K562 (cell line): ENCODE data around the gene ZNF593OS. TPM values are rescaled to one million over a fixed set of nuclear protein-coding genes. Genes with fewer than 3 reads are reported as not detected.

Experiments used
- BRF1 ChIP-seq: IDR thresholded peaks from 3 replicates; pipeline ENCODE4 v1.6.1; 2011; ENCODE audit warnings: borderline replicate concordance, mild to moderate bottlenecking; ENCODE audit not compliant: insufficient read length; ENCODE audit errors: extremely low read depth
- CBX1 ChIP-seq: sonication (generic); IDR thresholded peaks from 2 replicates; pipeline ENCODE4 v1.6.1; 2016; ENCODE audit warnings: antibody characterized with exemption, low read depth, mild to moderate bottlenecking
- CBX8 ChIP-seq: fragments of 200-600 bp; sonication (generic); IDR thresholded peaks from 2 replicates; pipeline ENCODE4 v1.6.1; 2012; ENCODE audit warnings: borderline replicate concordance, mixed run types, low read depth, mild to moderate bottlenecking, moderate library complexity, mixed read lengths, low read length, control low read depth, inconsistent platforms; ENCODE audit not compliant: poor library complexity, severe bottlenecking; ENCODE audit errors: extremely low read depth
- CEBPB ChIP-seq: fragments of 450-650 bp; IDR thresholded peaks from 2 replicates; pipeline ENCODE4 v1.6.1; 2016; ENCODE audit warnings: missing genetic modification characterization, missing compliant biosample characterization
- ESRRA ChIP-seq: fragments of 450-650 bp; IDR thresholded peaks from 2 replicates; pipeline ENCODE4 v1.6.1; 2014; ENCODE audit warnings: low read depth, mild to moderate bottlenecking, moderate library complexity, borderline replicate concordance
- GTF3C2 ChIP-seq: IDR thresholded peaks from 3 replicates; pipeline ENCODE4 v1.6.1; 2011; ENCODE audit warnings: borderline replicate concordance, mild to moderate bottlenecking, moderate library complexity; ENCODE audit not compliant: insufficient read length; ENCODE audit errors: extremely low read depth
- HNRNPLL ChIP-seq: fragments of 200-400 bp; formaldehyde crosslinking; IDR thresholded peaks from 2 replicates; pipeline ENCODE4 v1.6.1; 2017; ENCODE audit warnings: low read length, low read depth, mild to moderate bottlenecking; ENCODE audit not compliant: poor library complexity, severe bottlenecking
- LARP7 ChIP-seq: fragments of 450-650 bp; IDR thresholded peaks from 2 replicates; pipeline ENCODE4 v1.6.1; 2016
- MCM2 ChIP-seq: fragments of 450-650 bp; IDR thresholded peaks from 2 replicates; pipeline ENCODE4 v1.6.1; 2017; ENCODE audit warnings: low read depth, mild to moderate bottlenecking
- MECOM ChIP-seq: fragments of 250-450 bp; sonication (Bioruptor Pico); IDR thresholded peaks from 2 replicates; pipeline ENCODE4 v1.8.0; 2022; ENCODE audit warnings: inconsistent platforms
- PYGO2 ChIP-seq: fragments of 450-650 bp; IDR thresholded peaks from 2 replicates; pipeline ENCODE4 v1.6.1; 2016; ENCODE audit warnings: mild to moderate bottlenecking, missing genetic modification characterization, moderate library complexity, missing compliant biosample characterization
- RHOXF2B ChIP-seq: fragments of 250-450 bp; sonication (Bioruptor Pico); conservative IDR thresholded peaks from 2 replicates; pipeline ENCODE4 v1.5.1; 2021
- SMAD4 ChIP-seq: fragments of 250-450 bp; sonication (Bioruptor Pico); conservative IDR thresholded peaks from 2 replicates; pipeline ENCODE4 v1.8.0; 2021; ENCODE audit warnings: inconsistent platforms, mild to moderate bottlenecking, moderate library complexity
- SP1 ChIP-seq: sonication (generic); formaldehyde crosslinking; IDR thresholded peaks from 2 replicates; pipeline ENCODE4 v1.8.1; 2022; ENCODE audit warnings: mild to moderate bottlenecking, missing genetic modification reagents
- STAT5B ChIP-seq: fragments of 250-450 bp; sonication (Bioruptor Pico); IDR thresholded peaks from 2 replicates; pipeline ENCODE4 v1.8.0; 2021; ENCODE audit warnings: mild to moderate bottlenecking, inconsistent platforms
- TRIM28 ChIP-seq: fragments of 450-650 bp; IDR thresholded peaks from 2 replicates; pipeline ENCODE4 v1.6.1; 2017
- ZC3H11A ChIP-seq: IDR thresholded peaks from 2 replicates; pipeline ENCODE4 v1.6.1; 2012; ENCODE audit warnings: low read depth, low read length, improper control_type of control experiment
- ZNF212 ChIP-seq: fragments of 450-650 bp; formaldehyde crosslinking; IDR thresholded peaks from 2 replicates; pipeline ENCODE4 v1.4.0; 2020; ENCODE audit warnings: mild to moderate bottlenecking
- ZNF324 ChIP-seq: fragments of 250-450 bp; sonication (Bioruptor Pico); IDR thresholded peaks from 2 replicates; pipeline ENCODE4 v1.4.0; 2020; ENCODE audit warnings: mild to moderate bottlenecking
- ZNF436 ChIP-seq: fragments of 250-450, 450-650 bp; sonication (Bioruptor Pico); formaldehyde crosslinking; IDR thresholded peaks from 2 replicates; pipeline ENCODE4 v1.7.0; 2020; ENCODE audit warnings: mild to moderate bottlenecking
- ZNF507 ChIP-seq: conservative IDR thresholded peaks from 2 replicates; pipeline ENCODE4 v1.6.1; 2017; ENCODE audit warnings: missing genetic modification characterization, missing compliant biosample characterization
- polyA plus RNA-seq, 8 experiments: library from polyadenylated mRNA; depleted of rRNA in 4 of 8; stranded (reverse) in 5 of 8; unstranded in 3 of 8; fragments of >200 nt; fragmentation: Nextera tagmentation in 2 of 8; fragmentation: Illumina TruSeq in 1 of 8; extraction: Ambion mirVana in 2 of 8; extraction: Trizol in 1 of 8; gene quantifications; 2 replicates each; pipeline versions ENCODE4 v1.2.1 to v1.2.3, GENCODE V29; 2011 to 2014; ENCODE audit warnings: inconsistent platforms in 1 of 8, missing spikeins in 1 of 8
- total RNA-seq, 7 experiments: library from RNA; depleted of rRNA in 6 of 7; stranded (reverse); fragments of >200 nt in 6 of 7; fragmentation: Illumina TruSeq in 2 of 7; extraction: Trizol in 2 of 7; gene quantifications; 2 replicates each; pipeline versions ENCODE4 v1.2.1 to v1.2.3, GENCODE V29; 2011 to 2021; ENCODE audit warnings: low replicate concordance in 1 of 7
- TF ChIP-seq, protein P1 (sequence below): fragments of 200-800 bp; sonication (Bioruptor generic); IDR thresholded peaks from 2 replicates; pipeline ENCODE4 v1.6.1; 2017; ENCODE audit warnings: missing genetic modification characterization, missing compliant biosample characterization
- TF ChIP-seq, protein P2 (sequence below): sonication (generic); formaldehyde crosslinking; IDR thresholded peaks from 2 replicates; pipeline ENCODE4 v1.8.0; 2022; ENCODE audit warnings: mild to moderate bottlenecking, low read depth, missing genetic modification reagents

The ZNF593OS gene
- total and polyA plus RNA-seq, 9 of the 15 experiments (the other 6 are each of a cell fraction or from before 2014, with no cell fraction given) = 0.24 to 0.27 TPM; not detected in 7

GRCh38 chr1:26124418-26125331 lies 47.0 kb downstream of the ZNF593OS start (continued):
- TF ChIP-seq ZNF507 (tag) (no peak), HNRNPLL (no peak), CBX1 (no peak), STAT5B (CRISPR knock-in tag) (no peak), ZNF212 (no peak), MECOM (CRISPR knock-in tag) (peak; percentile 68), ZNF324 (CRISPR knock-in tag) (peak; percentile 61; the same call in 1 of the 2 replicates), SP1 (CRISPR knock-in tag) (no peak), CEBPB (tag) (no peak), BRF1 (no peak), MCM2 (no peak), PYGO2 (peak; percentile 27; the same call in 1 of the 2 replicates), ESRRA (no peak), TRIM28 (no peak), GTF3C2 (no peak), CBX8 (no peak), ZC3H11A (no peak), RHOXF2B (CRISPR knock-in tag) (0 out of 2 replicates have a peak, but pooled peaks have one; percentile 47), ZNF436 (CRISPR knock-in tag) (no peak), LARP7 (no peak), SMAD4 (CRISPR knock-in tag) (no peak; the same call in 1 of the 2 replicates)
- TF ChIP-seq, protein P1, sequence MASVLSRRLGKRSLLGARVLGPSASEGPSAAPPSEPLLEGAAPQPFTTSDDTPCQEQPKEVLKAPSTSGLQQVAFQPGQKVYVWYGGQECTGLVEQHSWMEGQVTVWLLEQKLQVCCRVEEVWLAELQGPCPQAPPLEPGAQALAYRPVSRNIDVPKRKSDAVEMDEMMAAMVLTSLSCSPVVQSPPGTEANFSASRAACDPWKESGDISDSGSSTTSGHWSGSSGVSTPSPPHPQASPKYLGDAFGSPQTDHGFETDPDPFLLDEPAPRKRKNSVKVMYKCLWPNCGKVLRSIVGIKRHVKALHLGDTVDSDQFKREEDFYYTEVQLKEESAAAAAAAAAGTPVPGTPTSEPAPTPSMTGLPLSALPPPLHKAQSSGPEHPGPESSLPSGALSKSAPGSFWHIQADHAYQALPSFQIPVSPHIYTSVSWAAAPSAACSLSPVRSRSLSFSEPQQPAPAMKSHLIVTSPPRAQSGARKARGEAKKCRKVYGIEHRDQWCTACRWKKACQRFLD (CRISPR knock-in tag) = peak; percentile 60
- TF ChIP-seq, protein P2, sequence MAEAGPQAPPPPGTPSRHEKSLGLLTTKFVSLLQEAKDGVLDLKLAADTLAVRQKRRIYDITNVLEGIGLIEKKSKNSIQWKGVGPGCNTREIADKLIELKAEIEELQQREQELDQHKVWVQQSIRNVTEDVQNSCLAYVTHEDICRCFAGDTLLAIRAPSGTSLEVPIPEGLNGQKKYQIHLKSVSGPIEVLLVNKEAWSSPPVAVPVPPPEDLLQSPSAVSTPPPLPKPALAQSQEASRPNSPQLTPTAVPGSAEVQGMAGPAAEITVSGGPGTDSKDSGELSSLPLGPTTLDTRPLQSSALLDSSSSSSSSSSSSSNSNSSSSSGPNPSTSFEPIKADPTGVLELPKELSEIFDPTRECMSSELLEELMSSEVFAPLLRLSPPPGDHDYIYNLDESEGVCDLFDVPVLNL = no peak
